ENCODE measurements around the gene NPVF. TPM values are rescaled to one million over a fixed set of nuclear protein-coding genes. Genes with fewer than 3 reads are reported as not detected.
A peak's percentile ranks its signal among the peaks of the same experiment; 100 is the strongest.

NPVF gene
- total RNA-seq, 1 donor from 2014 or later, result not detected

DNA sequence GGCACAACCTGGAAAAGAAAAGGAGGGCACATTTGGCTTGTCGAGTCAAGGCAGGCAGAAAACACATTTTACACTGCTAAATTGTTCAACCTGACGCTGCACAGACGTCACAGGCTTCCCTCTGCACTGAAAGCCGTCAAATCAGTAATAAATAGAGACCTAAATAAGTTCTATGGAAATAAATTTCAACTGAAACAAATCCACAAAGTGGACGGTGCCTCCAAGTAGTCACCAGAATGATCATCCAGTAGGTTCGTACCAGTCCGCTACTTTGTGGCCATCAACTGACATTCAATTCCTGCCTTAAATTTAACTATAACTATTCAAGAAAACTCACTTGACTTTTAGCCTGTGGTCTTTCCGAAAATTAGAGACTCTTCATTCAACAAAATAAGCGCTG, 49.0 kb downstream of the NPVF start:
- TF ChIP-seq, protein P1, sequence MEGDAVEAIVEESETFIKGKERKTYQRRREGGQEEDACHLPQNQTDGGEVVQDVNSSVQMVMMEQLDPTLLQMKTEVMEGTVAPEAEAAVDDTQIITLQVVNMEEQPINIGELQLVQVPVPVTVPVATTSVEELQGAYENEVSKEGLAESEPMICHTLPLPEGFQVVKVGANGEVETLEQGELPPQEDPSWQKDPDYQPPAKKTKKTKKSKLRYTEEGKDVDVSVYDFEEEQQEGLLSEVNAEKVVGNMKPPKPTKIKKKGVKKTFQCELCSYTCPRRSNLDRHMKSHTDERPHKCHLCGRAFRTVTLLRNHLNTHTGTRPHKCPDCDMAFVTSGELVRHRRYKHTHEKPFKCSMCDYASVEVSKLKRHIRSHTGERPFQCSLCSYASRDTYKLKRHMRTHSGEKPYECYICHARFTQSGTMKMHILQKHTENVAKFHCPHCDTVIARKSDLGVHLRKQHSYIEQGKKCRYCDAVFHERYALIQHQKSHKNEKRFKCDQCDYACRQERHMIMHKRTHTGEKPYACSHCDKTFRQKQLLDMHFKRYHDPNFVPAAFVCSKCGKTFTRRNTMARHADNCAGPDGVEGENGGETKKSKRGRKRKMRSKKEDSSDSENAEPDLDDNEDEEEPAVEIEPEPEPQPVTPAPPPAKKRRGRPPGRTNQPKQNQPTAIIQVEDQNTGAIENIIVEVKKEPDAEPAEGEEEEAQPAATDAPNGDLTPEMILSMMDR (IDR thresholded peaks at IDR 0.05; ENCODE audit: borderline replicate concordance), result no peak
- Histone ChIP-seq H3K4me3 (peak overlapping the region; percentile 89), H3K27ac (replicated peaks) (peak overlapping the region; percentile 79), H3K9me3 (replicated peaks) (no peaks in the 10 kb centered on the region), H3K36me3 (no peaks in the 10 kb centered on the region), H3K4me1 (peaks cover 17% of the 10 kb centered on the region), H3K27me3 (ENCODE audit: low read depth) (no peaks in the 10 kb centered on the region)
- intact Hi-C loops (cut with micrococcal nuclease), result no loop called here
- no peak for DNase-seq

Other genes with a start within 250 kb of the NPVF start
- 4.3 TPM for gene OSBPL3, start 248.3 kb downstream of the NPVF start, total RNA-seq
- gene CYCS, start 103.2 kb downstream of the NPVF start, total RNA-seq, result 709 TPM

Measured in left ventricle myocardium inferior (tissue), 1 donor.